Stimulated activated CD4-positive, alpha-beta T cell treated with anti-CD3 and anti-CD28 coated beads, Interleukin-12 subunit alpha, Interleukin-12 subunit beta, amount 100 ng/mL, for 48 hours (primary cell): ENCODE results near the gene PRODH2.
"Not testable (repeated sequence)": the region's sequence is repeated elsewhere in the genome, so short reads cannot be mapped to it uniquely, and the experiment has no call there.

Experiments used
- DNase-seq, 3 donors: peaks; one replicate each; pipeline ENCODE4 v3.0.0-alpha.2; 2020; ENCODE audit warnings: low read depth in 2 of 3, low spot score in 1 of 3

The PRODH2 gene

DNA sequence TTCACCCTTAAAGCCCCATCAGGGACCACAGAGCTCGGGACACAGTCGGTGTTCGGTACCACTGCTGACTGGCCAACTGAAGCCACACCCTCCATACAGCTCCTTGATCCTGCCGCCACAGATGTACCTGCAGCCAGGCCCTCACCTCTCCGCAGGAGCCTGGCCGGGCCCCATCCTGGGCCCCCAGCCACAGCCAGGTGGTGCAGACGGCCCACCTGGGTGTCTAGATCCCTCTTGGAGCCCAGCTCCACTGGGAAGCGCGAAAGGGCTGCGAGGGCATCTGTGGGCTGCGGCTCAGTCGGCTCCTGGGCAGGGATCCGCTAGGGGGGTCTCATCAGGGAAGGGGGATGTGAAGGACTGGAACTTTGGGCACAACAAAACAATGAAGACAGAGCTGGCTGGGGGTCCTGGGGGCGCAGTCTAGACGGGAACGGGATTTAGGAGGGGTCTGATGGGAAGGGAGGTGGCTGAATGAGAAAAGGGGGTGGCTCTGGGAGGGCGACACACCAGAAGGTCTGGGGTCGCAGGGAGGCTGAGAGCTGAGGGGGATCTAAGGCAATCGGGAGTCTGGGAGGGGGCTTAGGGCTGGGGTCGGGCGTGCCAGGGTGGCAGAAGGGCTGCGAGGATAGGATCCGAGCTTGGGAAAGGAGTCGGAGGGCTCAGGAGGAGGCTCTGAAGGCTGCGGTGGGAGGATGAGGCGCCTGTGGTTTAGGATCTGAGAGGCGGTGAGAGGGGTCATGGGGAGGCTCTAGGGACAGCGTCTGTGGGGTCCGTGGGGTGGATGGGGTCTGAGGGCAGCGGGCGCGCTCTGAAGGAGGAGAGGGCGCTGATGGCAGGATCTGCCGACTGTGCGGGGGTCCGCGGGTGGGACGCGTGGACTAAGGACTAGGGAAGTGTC, 15.8 kb downstream of the PRODH2 start:
- no peak for DNase-seq

DNA sequence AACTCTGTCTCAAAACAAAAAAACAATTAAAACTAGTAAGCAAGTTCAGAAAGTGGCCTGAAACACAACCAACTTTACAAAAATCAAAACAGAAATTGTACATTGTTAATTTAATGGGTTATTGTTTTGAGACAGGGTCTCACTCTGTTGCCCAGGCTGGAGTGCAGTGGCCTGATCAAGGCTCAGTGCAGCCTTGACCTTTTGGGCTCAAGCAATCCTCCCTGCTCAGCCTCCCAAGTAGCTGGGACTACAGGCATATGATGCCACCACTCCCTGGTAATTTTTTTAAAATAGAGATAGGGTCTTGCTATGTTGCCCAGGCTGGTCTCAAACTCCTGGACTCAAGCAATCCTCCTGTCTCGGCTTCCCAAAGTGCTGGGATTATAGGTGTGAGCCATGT, 17.1 kb downstream of the PRODH2 start:
- DNase-seq = not testable (repeated sequence)

DNA sequence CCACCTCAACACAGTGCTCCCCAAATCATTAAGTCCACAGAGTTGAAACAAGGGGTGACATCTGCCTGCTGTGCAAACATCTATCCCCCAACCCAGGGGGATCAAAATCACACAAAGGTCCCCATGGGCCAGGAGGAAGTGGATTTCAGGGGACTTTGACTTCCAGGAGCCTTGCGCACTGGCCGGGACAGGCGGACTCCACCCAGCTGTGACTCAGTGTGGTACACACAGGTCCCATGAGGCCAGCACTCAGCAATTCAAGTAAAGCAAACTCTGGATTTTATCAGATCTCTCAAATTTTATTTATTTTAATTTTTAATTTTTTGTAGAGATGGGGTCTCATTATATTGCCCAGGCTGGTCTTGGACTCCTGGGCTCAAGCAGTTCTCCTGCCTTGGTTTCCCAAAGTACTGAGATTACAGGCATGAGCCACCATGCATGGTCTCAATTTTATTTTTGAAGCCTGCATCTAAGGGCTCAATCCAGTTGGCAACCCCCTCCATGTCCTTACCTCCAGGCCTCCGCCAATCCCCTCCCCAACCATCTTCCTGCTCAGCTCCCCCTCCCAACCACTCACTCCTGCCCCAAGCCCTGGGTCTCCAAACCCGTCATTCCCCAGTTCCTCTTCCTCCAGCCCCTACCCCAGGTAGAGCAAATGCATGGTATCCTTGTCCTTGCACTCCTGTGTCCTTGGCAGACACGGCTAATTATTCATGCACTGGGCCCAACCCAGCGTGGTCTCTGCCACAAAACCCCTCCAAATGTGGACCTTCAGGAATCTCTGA, 19.1 kb downstream of the PRODH2 start:
- DNase-seq = no peak

DNA sequence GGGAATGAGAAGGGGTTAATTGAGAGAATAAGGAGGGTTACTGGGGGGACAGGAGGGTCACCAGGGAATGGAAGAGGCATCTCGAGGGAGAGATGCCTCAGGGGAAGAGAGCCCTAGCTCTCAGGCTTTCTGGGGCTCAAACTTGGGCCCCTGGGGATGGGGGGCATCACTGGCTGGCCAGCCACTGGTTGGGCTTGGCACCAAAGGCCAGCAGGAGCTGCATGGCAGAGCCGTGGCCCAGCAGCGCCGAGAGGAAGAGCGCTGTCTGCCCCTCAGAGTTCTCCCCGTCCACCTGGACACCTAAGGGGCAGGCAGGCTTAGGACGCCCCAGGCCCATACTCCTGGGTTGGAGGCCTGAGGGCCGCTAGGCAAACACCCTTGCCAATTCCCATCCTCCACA, 19.8 kb downstream of the PRODH2 start:
- DNase-seq = no peak

DNA sequence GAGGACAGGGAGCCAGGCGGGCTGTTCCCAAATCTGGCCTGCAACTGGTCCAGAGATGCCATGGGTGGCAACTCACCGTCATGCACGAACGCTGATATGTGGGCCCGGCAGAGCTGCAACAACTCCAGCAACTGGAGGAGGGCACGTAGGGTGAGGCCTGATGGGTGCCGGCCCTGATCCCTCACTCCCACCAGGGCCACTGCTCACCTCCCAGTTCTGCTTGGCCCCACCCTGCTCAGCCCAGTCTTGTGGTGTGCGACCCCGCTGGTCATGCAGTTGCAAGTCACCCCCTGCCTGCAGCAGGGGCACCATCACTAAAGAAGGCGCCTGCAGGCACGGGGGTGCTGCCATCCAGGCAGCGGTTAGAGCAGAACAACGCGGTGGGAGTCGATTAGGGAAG, 20.3 kb downstream of the PRODH2 start:
- no peak for DNase-seq

DNA sequence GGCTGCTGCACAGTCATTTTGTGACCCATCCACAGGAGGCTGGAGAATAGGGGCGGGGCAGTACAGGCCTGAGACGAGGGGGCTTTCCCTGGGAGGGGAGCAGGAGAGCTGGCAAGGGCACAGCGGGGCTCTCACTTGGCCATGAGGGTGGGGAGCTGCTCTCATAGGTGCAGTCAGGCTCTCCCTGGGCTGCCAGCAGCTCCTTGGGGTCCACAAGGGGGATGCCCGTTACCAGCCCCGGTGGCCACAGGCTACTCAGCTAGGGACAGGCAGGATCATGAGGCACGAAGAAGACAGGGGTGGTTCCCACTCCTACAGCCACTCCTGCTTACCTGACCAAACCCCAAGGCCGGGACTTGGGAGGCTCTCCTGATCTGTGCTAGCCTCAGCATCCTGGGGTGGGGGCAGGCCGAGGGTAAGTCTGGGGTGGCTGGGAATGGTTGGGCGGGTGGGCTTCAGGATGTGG, 20.8 kb downstream of the PRODH2 start:
- DNase-seq = no peak

DNA sequence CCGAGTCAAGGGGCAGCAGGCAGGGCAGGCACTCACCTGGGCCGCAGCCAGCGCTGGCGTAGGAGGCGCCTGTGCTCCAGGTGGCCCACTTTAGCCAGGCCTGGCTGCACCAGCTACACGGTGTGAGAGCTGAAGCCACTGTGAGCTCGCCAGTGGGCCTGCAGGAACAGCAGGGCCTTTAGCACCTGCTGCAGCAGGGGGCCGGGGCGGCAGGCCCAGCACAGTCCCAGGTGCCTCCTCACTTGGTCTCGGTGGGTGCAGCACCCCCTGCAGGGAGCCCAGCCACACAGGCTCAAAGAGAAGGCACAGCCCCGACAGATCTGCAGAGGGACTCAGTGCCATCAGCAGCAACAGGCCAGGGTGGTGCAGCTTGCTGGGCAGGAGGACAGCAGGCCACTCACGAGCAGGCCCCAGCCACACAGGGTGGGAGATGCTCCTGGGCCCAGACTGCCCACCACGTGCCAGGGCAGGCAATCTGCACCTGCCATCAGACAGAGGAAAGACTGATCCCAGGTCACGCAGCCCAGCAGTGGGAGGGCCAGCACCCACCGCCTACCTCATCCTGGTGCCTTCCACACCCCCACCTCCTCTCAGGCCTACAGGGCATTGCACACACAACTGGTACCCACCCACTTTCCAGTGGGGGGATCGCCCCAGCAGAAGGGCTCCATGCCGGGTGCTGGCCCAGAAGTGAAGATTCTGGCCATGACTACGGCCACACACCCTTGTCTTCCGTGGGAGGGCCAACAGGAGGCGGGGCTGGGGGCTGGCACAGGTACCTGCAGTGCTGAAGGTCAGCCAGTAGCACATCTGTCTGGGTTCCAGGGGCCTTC, 21.4 kb downstream of the PRODH2 start:
- DNase-seq = no peak

DNA sequence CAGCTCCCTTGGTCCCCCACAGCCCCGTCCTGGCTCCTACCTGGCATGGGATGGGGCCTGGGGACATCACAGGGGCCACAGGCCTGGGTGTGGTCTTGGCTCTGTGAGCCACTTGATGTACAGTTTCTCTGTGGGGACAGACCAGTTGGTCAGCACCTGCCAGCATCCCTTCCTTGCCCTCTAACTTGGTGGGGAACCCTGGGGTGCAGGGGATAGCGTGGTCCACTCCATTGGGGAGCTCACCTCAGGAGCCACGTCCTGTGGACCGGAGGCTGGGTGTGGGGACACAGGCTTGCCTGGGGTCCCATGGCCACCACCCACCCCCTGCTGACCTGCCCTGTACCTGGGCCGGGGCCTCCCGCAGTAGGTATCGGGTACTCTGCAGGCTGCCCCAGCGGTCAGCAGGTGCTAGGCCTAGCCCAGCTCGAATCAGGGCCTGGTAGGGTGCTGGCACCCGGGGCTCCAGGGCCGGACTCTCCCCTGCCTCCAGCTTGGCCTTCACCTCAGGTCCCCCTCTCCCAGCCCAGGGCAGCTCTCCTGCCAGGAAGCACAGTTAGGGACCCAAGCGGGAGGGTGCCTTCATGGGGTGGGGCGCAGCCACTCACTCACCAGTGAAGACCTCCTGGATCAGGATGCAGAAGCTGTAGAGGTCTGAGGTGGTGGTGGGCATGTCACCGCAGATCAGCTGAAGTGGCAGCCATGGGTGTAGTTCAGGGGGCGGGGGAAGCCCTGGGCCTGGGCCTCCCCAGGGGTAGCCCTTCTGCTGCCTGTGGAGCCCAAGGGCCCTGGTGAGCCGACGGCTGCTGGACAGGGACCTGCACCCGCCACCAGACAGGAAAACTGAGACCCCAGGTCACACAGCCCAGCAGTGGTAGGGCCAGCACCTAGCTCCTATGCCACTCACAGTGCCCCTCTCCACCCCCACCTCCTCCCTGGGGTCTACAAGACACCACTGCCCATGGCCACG, 22.4 kb downstream of the PRODH2 start:
- no peak for DNase-seq

DNA sequence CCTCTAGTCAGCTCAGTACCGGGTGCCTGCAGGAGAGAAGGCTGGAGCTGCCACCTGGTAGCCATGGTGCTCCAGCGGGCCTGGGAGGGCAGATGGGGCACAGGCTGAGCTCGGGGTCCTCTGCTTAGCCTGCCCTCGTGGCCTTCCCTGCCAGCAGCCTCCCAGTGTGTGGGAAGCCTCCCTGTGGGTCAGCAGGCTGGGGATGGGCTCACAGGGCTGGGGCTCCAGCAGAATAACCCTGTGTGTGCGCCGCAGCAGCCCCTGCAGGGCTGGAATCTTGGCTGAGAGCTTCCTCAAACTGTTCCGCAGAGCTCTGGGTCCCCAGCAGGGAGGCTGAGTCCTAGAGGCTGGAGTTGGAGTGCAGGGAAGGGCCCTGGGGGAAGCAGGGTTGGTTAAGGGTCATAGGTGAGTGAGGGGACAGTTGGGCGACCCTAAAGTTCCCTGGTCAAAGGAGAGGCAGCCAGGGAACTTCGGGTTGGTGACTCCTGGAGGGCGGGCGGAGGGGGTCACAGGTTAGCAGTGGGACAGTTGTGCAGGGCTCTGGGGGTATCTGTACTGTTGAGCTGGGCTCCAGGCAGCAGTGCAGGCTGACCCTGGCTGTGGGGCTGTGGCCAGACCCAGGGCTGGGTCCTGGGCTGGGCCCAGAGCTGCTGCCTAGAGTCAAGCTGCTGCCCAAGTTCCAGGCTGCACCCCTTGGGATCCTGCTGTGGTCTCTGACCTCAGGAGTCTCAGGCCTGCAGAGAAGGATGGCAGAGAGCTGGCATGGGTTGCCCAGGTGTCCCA, 23.3 kb downstream of the PRODH2 start:
- no peak for DNase-seq

DNA sequence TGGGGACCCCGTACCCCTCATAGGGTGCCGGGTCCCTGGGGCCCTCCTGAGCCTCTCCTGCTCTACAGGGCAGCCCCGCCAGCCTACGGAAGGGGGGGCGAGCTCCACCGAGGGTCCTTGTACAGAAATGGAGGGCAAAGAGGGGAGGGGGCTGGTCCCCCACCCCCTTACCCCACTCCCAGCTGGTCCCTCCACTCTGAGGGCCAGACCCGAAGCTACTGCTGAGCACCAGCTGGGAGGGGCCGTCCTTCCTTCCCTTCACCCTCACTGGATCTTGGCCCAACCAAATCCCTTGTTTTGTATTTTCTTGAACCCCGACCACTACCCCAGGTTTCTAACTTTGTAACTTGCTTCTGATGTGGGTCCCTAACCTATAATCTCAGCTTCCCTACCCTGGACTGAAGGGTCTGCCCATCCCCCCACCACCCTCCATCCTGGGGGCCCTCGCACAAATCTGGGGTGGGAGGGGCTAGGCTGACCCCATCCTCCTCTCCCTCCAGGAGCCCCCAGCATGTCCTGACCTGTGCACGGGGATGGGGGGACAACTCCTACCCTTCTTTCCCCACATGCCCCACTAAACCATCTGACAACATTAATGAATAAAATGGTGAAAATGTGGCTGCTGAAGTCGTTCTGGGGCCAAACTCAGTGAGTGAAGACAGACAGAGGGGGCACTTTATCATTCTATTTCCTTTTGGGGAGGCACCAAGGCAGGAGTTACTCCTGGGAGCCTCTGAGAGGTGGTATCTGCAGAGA, 24.3 kb downstream of the PRODH2 start:
- DNase-seq = no peak

DNA sequence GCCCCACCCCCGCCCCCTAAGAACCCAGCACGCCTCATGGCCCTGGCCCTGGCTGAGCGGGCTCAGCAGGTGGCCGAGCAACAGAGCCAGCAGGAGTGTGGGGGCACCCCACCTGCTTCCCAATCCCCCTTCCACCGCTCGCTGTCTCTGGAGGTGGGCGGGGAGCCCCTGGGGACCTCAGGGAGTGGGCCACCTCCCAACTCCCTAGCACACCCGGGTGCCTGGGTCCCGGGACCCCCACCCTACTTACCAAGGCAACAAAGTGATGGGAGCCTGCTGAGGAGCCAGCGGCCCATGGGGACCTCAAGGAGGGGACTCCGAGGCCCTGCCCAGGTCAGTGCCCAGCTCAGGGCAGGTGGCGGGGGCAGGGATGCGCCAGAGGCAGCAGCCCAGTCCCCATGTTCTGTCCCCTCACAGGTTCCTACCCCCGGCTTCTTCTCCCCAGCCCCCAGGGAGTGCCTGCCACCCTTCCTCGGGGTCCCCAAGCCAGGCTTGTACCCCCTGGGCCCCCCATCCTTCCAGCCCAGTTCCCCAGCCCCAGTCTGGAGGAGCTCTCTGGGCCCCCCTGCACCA, 25.3 kb downstream of the PRODH2 start:
- DNase-seq = no peak

DNA sequence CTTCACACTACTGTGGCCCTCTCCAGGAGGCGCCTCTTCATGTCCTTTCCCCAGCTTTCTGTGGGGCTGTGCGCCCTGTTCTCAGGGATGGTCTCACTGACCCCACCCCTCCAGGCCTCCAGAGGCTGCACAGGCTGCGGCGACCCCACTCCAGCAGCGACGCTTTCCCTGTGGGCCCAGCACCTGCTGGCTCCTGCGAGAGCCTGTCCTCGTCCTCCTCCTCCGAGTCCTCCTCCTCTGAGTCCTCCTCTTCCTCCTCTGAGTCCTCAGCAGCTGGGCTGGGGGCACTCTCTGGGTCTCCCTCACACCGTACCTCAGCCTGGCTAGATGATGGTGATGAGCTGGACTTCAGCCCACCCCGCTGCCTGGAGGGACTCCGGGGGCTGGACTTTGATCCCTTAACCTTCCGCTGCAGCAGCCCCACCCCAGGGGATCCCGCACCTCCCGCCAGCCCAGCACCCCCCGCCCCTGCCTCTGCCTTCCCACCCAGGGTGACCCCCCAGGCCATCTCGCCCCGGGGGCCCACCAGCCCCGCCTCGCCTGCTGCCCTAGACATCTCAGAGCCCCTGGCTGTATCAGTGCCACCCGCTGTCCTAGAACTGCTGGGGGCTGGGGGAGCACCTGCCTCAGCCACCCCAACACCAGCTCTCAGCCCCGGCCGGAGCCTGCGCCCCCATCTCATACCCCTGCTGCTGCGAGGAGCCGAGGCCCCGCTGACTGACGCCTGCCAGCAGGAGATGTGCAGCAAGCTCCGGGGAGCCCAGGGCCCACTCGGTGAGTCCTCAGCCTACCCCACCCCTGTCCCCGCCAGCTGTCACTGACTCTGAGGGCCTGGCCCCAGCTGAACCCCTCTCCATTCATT, 26.1 kb downstream of the PRODH2 start:
- DNase-seq = no peak

DNA sequence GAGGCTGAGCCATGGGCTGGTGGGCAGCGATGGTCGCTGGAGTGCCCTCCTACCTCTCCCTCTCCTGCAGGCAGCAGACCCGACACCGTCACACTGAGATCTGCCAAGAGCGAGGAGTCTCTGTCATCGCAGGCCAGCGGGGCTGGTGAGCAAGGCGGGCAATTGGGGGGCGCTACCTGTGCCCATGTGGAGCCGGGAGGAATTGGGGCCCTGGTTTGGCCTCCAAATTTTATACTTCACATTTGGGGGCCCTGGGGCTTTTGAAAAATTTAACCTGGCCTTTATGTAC, 27.4 kb downstream of the PRODH2 start:
- DNase-seq = no peak

DNA sequence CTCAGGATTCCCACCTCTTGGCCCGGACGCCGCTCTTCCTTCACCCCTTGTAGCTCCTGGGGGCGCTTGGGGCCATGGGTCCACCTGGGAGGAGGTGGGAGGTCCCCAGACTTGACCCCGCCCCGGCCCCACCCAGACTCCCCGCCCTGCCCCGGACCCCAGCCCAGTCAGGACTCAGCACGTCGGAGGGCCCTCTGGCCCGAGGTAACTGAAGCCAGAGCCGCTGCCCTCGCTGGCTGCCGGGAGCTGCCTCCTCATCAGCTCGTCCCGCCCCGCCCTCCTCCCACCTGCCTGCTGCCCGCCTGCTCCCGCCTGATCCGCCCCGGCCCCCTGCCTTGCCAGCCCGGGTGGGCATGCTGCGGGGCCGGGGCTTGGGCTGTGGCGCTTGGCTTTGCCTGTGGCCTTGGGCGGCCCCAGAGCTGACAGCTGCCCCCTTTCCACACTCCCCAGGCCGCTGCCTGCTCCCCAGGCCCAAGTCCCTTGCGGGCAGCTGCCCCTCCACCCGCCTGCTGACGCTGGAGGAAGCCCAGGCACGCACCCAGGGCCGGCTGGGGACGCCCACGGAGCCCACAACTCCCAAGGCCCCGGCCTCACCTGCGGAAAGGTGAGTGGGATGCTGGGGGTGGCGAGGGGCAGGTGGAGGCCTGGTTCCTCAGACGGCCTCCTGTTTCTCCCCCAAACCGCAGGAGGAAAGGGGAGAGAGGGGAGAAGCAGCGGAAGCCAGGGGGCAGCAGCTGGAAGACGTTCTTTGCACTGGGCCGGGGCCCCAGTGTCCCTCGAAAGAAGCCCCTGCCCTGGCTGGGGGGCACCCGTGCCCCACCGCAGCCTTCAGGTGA, 27.9 kb downstream of the PRODH2 start:
- DNase-seq = no peak

DNA sequence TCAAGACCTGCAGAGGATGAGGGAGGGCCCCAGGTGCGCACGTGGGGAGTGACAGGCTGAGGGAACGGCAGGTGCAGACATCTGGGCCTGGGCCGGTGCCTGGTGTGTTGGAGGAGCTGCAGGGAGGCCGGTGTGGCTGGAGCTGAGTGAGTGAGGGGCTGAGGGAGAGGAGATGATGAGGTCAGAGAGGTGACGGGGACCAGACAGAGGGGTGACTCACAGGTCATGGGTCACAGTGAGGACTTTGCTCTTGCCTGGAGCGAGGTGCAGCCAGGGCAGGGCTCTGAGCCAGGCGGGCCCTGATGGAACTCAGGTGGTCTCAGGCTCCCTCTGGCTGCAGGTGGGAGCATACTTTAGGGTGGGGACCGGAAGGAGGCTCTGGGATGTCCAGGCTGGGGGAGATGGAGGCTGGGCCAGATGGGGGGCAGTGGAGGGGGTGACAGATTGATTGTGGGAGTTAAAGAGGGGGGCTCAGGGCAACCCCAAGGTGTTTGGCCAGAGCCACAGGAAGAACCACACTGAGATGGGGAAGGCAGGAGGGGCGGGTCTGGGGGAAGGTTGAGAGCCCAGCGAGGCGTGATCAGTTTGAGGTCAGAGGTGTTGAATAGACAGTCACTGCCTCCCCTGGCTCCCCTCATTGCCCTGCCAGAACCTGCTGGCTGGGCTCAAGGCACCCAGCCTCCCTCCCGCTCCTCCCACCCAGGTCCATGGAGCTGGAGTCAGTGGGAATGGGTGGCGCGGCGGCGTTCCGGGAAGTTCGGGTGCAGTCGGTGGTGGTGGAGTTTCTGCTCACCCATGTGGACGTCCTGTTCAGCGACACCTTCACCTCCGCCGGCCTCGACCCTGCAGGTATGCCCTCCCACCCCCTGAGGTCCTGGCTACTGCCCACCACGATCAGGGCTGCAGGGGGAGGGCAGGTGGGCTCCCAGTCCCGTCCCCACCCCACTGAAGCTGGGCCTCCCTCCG, 28.9 kb downstream of the PRODH2 start:
- DNase-seq = no peak

DNA sequence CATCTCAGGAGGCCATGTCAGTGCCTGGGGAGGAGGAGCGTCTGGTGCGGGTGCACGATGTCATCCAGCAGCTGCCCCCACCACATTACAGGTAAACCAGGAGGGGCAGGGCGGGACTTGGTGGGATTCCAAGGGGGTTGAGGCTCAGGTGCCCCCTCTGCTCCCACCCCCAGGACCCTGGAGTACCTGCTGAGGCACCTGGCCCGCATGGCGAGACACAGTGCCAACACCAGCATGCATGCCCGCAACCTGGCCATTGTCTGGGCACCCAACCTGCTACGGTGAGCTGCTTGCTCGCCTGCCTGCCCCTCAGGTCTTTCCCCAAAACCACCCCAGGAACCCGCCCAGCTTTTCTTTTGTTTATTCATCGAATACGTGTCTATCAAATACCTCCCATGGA, 30.1 kb downstream of the PRODH2 start:
- no peak for DNase-seq
